Breast epithelium (tissue), 3 donors: ENCODE results near the gene RAB6C.
"Not testable (repeated sequence)": the region's sequence is repeated elsewhere in the genome, so short reads cannot be mapped to it uniquely, and the experiment has no call there.

Experiments used
- POLR2A ChIP-seq: fragments of 450-650 bp; IDR thresholded peaks from one replicate; pipeline ENCODE4 v1.6.1; 2016; ENCODE audit warnings: antibody characterized with exemption, mild to moderate bottlenecking, moderate library complexity
- TF ChIP-seq, protein P1 (sequence below), 3 donors: fragments of 450-650 bp; IDR thresholded peaks; one replicate each; pipeline ENCODE4 v1.5.1; 2016 to 2017; ENCODE audit warnings: antibody characterized with exemption in 3 of 3, mild to moderate bottlenecking in 3 of 3, moderate library complexity in 3 of 3

DNA sequence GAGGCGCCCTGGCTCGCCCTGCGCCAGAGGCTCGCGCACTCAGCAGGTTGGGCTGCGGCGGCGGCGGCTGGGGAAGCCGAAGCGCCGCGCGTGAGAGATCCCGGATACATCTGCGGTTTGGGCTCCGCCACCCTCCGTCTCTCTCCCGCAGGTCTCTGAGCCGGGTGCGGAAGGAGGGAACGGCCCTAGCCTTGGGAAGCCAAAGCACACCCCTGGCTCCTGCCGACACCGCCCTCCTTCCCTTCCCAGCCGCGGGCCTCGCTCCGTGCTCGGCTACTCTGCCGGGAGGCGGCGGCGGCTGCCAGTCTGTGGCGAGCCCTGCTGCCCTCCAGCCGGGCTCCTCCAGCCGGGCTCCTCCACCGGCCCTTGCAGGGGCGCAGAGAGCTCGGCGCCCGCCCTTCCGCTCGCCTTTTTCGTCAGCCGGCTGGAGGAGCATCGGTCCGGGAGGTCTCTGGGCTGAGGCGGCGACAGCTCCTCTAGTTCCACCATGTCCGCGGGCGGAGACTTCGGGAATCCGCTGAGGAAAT lies at the start of gene RAB6C:
- TF ChIP-seq, protein P1, sequence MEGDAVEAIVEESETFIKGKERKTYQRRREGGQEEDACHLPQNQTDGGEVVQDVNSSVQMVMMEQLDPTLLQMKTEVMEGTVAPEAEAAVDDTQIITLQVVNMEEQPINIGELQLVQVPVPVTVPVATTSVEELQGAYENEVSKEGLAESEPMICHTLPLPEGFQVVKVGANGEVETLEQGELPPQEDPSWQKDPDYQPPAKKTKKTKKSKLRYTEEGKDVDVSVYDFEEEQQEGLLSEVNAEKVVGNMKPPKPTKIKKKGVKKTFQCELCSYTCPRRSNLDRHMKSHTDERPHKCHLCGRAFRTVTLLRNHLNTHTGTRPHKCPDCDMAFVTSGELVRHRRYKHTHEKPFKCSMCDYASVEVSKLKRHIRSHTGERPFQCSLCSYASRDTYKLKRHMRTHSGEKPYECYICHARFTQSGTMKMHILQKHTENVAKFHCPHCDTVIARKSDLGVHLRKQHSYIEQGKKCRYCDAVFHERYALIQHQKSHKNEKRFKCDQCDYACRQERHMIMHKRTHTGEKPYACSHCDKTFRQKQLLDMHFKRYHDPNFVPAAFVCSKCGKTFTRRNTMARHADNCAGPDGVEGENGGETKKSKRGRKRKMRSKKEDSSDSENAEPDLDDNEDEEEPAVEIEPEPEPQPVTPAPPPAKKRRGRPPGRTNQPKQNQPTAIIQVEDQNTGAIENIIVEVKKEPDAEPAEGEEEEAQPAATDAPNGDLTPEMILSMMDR (IDR thresholded peaks at IDR 0.05) = not testable (repeated sequence)
- TF ChIP-seq POLR2A = not testable (repeated sequence)
